ENCODE results near the gene TMTC2.

- TF ChIP-seq, protein P1, sequence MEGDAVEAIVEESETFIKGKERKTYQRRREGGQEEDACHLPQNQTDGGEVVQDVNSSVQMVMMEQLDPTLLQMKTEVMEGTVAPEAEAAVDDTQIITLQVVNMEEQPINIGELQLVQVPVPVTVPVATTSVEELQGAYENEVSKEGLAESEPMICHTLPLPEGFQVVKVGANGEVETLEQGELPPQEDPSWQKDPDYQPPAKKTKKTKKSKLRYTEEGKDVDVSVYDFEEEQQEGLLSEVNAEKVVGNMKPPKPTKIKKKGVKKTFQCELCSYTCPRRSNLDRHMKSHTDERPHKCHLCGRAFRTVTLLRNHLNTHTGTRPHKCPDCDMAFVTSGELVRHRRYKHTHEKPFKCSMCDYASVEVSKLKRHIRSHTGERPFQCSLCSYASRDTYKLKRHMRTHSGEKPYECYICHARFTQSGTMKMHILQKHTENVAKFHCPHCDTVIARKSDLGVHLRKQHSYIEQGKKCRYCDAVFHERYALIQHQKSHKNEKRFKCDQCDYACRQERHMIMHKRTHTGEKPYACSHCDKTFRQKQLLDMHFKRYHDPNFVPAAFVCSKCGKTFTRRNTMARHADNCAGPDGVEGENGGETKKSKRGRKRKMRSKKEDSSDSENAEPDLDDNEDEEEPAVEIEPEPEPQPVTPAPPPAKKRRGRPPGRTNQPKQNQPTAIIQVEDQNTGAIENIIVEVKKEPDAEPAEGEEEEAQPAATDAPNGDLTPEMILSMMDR (IDR thresholded peaks at IDR 0.05) = no peak
- no peak for TF ChIP-seq POLR2A (IDR thresholded peaks at IDR 0.05)
Observed at GRCh38 chr12:83039413-83039812, 352.7 kb downstream of the TMTC2 start.
